ENCODE data around the gene JAZF1.

Gene JAZF1

GRCh38 chr7:27958933-27959548, 221.6 kb downstream of the JAZF1 start:
- DNase-seq, result no peak

DNA sequence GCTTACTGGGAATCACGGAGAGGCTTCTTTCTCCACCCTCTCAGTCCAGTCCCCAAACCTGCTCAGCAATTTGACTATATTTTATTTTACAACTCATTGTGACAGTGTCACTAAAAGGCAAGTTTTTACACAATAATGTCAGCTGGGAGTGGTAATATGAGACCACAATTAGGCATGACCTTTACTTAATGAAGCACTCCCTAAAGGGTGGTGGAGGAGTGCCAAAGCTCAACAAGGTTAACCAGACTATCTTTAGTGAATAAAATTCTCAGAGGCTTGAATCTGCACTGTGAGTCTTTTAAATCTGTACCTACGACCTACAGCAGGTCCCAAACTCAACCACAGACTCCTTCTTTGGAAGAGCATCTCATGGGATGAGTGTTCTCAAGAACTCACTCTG, 225.0 kb downstream of the JAZF1 start:
- no peak for DNase-seq

- DNase-seq, result no peak
Observed at GRCh38 chr7:27955011-27955410, 225.6 kb downstream of the JAZF1 start.

GRCh38 chr7:27953777-27954176, 226.8 kb downstream of the JAZF1 start:
- DNase-seq, result no peak

- no peak for DNase-seq
Observed at GRCh38 chr7:27953361-27953760, 227.2 kb downstream of the JAZF1 start.

DNA sequence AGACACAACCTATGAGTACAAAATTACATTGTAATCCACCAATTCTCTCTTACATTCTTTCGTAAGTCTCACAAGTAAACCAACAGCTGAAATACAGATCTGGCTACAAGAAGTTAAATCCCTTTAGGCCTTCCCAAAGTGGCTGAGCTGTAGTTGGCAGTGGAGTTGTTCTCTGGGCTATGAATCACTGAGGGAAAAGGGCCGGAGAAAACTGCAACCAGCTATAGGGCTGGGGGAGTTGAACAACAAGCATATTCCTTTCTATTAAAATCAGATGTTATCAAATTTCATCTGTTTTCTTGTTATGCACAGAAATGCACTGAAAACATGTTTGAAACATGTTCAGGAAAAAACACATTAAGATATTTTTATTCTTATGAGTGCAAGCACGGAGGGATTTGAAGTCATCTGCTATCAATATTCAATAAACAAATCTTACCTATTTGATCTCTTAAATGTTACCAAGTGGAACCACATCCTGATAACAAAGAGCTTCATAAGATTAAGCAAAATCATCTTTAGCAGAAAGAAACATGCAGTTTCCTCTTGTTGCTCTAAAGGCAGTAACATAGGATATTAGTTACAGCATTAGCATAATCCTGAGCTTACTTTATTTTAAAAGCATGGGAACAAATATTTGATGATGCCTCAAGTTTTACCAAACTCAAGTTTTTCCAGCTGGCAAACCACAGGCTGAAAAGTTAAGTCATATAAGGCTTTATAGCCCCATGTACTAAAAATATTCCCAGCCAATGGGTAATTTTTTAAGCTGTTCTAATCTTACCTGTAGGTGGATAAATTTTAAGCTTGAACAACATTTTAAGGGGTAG, 227.9 kb downstream of the JAZF1 start:
- DNase-seq, result no peak

DNA sequence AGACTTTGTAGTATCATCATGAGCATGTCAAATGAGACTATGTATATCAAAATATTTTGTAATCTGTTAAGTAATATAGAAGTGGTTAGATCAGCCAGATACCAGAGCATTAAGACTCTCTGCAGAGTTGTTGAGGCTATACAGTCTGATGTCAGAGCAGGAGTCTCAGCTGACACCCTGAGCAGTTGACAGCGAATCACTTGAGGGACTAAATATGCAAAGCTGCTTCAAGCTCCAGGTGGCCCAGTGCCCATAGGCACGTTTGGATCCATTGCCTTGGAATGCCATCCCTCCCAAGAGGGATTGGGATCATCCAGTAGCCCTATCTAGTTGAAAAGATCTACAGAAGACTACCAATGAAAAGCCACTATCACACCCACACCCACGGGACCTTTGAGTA, 230.5 kb downstream of the JAZF1 start:
- DNase-seq, result no peak

DNA sequence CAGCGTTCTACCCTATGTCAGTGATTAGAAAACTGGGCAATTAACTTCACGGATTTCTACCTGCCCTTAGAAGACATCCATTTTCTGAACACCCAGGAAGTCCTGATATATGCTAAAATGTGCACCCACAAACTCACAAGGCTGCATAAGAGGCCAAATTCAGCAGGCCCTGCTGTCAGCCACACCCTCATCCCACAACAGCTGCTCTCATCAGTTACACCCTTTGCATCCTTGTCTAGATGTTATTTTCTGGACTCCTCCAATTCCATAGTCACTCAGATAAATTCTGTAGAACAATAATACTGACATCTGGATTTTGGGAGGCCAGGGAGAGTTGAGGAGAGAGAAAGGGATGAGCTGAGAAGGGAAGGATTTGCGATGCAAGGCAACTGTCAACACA, 231.7 kb downstream of the JAZF1 start:
- no peak for DNase-seq

DNA sequence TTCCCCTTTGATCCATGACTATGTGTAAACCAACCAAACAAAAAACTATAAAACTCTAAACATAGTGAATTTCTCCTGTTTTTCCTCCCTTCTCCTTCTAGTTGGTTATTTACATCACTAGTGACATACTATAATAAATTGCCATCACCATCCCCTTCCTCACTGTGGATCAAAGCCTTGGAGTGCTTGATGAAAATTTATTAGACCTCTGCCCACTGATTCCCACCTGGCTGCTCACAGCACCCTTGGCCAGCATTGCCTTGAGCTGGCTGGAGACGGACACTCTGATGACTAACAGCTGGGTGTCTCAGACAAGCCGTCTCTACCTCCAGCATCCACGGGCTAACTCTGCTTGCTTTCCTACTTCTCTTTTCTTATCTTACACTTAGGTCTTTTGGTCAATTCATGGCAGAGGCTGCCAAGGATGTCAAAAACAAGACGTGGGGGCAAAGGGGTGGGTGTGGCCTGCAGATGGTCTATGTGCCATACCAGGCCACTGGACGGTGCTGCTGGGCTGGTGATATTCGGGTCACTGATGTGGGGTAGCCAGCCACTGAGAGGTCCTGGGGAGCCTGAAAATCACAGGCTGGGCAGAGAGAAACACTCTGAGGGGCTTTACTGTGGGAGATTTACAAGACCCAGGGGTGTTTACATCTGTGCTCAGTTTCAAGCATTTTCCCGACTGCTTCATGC, 232.9 kb downstream of the JAZF1 start:
- DNase-seq, result no peak

DNA sequence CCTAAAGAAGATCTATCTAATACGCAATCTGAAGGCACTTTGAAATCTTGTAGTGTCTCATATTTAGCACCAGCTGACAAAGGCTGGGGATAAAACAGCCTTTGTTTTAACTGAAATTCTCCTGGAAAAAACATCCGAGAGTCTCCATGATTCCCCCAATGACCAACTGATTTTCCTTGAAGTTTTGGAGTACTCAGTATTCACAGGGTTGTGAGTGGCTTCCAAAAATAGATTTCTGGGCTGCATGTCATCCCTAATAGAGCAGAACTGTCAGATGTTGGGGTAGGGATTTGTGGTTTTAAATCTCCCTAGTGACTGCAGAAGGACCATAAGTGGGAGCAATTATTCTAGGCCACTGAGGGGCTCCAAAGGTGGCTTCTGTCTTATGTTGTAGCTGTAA, 234.2 kb downstream of the JAZF1 start:
- no peak for DNase-seq

GRCh38 chr7:27945058-27945795, 235.4 kb downstream of the JAZF1 start:
- DNase-seq, result no peak

- DNase-seq, result no peak
Observed at GRCh38 chr7:27944643-27945042, 236.0 kb downstream of the JAZF1 start.

DNA sequence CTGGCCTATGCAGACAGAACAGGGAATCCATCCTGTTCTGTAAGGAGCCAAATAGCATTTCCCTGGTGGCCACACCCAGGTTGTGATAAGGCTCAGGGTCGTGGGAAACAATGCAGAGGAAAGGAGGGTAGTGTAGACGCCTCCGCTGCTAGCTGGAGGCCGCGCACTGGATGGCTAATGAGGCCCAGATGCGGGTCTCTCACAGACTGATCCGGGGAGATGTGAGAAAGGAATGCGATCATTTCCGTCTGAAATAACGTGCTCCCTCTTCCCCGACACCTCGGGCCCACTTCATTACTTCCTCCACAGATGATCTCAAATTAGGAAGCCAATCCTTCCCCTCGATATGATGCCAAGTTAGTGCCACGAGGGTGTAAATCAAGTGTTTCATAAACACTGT, 237.4 kb downstream of the JAZF1 start:
- DNase-seq, result no peak

- no peak for DNase-seq
Observed at GRCh38 chr7:27942711-27943110, 237.9 kb downstream of the JAZF1 start.

DNA sequence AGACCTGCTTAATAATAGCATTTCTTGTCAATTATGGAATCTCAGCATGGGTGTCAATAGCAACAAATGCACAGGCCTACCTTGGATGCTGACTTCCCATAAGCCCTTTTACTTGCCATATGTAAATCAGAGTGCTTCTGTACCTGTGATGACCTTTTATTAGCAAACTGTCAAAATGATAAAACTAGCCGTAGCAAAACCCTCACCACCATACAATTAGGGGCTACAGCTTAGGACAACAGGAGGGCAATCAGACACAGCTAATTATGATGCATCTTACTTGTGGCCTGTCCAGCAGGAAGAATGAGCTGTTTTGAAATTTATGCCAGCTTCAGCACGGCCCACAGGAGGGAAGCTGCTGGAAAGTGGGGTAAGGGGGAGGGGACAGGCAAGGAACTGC, 239.1 kb downstream of the JAZF1 start:
- DNase-seq, result no peak

GRCh38 chr7:27940341-27940740, 240.3 kb downstream of the JAZF1 start:
- DNase-seq, result no peak

- no peak for DNase-seq
Observed at GRCh38 chr7:27939893-27940292, 240.7 kb downstream of the JAZF1 start.

DNA sequence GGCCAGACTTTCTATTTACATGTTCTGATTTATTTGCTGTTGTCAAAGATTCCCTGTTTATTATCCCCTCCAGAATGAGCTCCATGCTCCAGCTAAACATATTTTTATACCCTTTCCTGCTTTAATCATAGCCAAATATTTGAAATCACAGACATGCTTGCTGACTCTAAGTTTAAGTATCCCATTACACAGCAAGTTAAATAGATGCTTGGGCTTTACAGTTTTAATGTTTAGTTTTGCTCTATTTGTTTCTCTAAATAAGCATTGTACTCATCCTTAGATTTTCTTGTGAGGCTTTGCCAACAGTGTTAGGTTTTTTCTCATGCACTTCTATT, 243.9 kb downstream of the JAZF1 start:
- no peak for DNase-seq

- DNase-seq, result no peak
Observed at GRCh38 chr7:27936047-27936767, 244.4 kb downstream of the JAZF1 start.

- DNase-seq, result no peak
Observed at GRCh38 chr7:27933671-27934565, 246.7 kb downstream of the JAZF1 start.

- no peak for DNase-seq
Observed at GRCh38 chr7:27930910-27931476, 249.6 kb downstream of the JAZF1 start.
